Hepatocyte (in vitro differentiated cells): ENCODE measurements around the gene TRIM9.

Source experiments
- EZH2 ChIP-seq: fragments of 200-600 bp; sonication (generic); IDR thresholded peaks from 2 replicates; pipeline ENCODE4 v1.6.1; 2016; ENCODE audit warnings: antibody characterized with exemption, mild to moderate bottlenecking, borderline replicate concordance
- TF ChIP-seq, protein P1 (sequence below): fragments of 200-600 bp; sonication (generic); IDR thresholded peaks from 2 replicates; pipeline ENCODE4 v1.5.1; 2016; ENCODE audit warnings: antibody characterized with exemption, mild to moderate bottlenecking; ENCODE audit not compliant: poor library complexity

DNA sequence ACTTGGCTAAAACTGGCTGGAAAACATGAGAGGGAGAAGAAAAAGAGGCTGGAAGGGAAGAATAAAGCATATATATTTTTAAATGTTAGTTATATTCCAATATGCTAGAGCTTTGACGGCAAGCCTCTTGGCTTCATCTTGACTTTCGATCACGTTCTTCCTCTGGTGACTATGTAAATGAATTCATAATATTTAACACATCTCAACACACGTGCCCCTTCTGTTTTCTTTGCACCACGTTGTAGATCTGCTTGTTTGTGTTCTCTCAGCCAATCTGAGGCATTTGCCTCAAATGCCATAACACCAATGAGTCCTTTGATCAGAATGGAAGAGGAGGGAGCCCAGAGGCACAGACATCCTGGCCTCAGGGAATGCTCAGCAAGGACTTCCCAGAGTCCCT lies 45.4 kb upstream of the TRIM9 start:
- no peak for TF ChIP-seq EZH2
- TF ChIP-seq, protein P1, sequence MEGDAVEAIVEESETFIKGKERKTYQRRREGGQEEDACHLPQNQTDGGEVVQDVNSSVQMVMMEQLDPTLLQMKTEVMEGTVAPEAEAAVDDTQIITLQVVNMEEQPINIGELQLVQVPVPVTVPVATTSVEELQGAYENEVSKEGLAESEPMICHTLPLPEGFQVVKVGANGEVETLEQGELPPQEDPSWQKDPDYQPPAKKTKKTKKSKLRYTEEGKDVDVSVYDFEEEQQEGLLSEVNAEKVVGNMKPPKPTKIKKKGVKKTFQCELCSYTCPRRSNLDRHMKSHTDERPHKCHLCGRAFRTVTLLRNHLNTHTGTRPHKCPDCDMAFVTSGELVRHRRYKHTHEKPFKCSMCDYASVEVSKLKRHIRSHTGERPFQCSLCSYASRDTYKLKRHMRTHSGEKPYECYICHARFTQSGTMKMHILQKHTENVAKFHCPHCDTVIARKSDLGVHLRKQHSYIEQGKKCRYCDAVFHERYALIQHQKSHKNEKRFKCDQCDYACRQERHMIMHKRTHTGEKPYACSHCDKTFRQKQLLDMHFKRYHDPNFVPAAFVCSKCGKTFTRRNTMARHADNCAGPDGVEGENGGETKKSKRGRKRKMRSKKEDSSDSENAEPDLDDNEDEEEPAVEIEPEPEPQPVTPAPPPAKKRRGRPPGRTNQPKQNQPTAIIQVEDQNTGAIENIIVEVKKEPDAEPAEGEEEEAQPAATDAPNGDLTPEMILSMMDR = no peak
